Calu3 (cell line): ENCODE measurements around the gene FUOM. TPM values are rescaled to one million over a fixed set of nuclear protein-coding genes. Genes with fewer than 3 reads are reported as not detected.

ENCODE experiments used
- BruUV-seq: library from RNA; stranded (reverse); fragments of 400-500 nt; replicated peaks from 2 replicates; lab custom pipeline; 2021; lab: Mats Ljungman, UMichigan
- CTCF ChIA-PET: fragments of 300-600 bp; sonication (Branson Sonifier 250); formaldehyde crosslinking; loops from one replicate; lab custom pipeline; 2022; ENCODE audit warnings: antibody characterized with exemption; lab: Charles Lee
- DNase-seq: peaks from one replicate; pipeline ENCODE4 v3.0.0; 2022
- H3K27ac Mint-ChIP-seq: one replicate; pipeline ENCODE4 v1.8.0; 2022; ENCODE audit warnings: mixed read lengths; ENCODE audit not compliant: unreplicated experiment
- H3K27me3 Mint-ChIP-seq: one replicate; pipeline ENCODE4 v1.8.0; 2022; ENCODE audit warnings: mixed read lengths; ENCODE audit not compliant: unreplicated experiment
- H3K36me3 Mint-ChIP-seq: one replicate; pipeline ENCODE4 v1.8.0; 2022; ENCODE audit warnings: mild to moderate bottlenecking, moderate library complexity, mixed read lengths; ENCODE audit not compliant: insufficient read depth, unreplicated experiment
- H3K4me1 Mint-ChIP-seq: one replicate; pipeline ENCODE4 v1.8.0; 2022; ENCODE audit warnings: mild to moderate bottlenecking, low read depth, mixed read lengths; ENCODE audit not compliant: unreplicated experiment
- H3K4me3 Mint-ChIP-seq: one replicate; pipeline ENCODE4 v1.8.0; 2022; ENCODE audit warnings: mild to moderate bottlenecking, low read depth, moderate library complexity, mixed read lengths; ENCODE audit not compliant: unreplicated experiment
- H3K9me3 Mint-ChIP-seq: one replicate; pipeline ENCODE4 v1.8.0; 2022; ENCODE audit warnings: low read depth, mixed read lengths; ENCODE audit not compliant: unreplicated experiment
- CTCF ChIP-seq: fragments of 200-600 bp; IDR thresholded peaks from one replicate; pipeline ENCODE4 v1.8.0; 2022; ENCODE audit warnings: antibody characterized with exemption; ENCODE audit not compliant: unreplicated experiment
- intact Hi-C: fragments of 100-400 bp; cut with micrococcal nuclease; formaldehyde crosslinking; loops from one replicate; pipeline ENCODE4 v1.10.0; 2022; ENCODE audit not compliant: unreplicated experiment
- total RNA-seq: library from RNA; stranded (reverse); gene quantifications from 2 replicates; pipeline ENCODE4 v1.2.3, GENCODE V29; 2022

The FUOM gene
- total RNA-seq, 1 experiment from 2014 or later = 11.5 TPM

GRCh38 chr10:133403359-133403758 lies 45.5 kb upstream of the FUOM start:
- Mint-ChIP-seq H3K27me3 (no peaks in the 10 kb centered on the region), H3K4me1 (peaks cover 9% of the 10 kb centered on the region), H3K4me3 (no peak overlapping the region), H3K36me3 (peaks cover 13% of the 10 kb centered on the region), H3K27ac (no peak overlapping the region), H3K9me3 (no peaks in the 10 kb centered on the region)
- no peak for DNase-seq
- CTCF ChIA-PET = no interaction called here
- intact Hi-C loops = no loop called here
- no TSS peak for BruUV-seq
- TF ChIP-seq CTCF = no peak

- TF ChIP-seq CTCF = no peak
- peaks cover 9% of the 10 kb centered on the region for H3K4me1 Mint-ChIP-seq
- H3K4me3 Mint-ChIP-seq = no peak overlapping the region
- no TSS peak for BruUV-seq
- no peaks in the 10 kb centered on the region for H3K9me3 Mint-ChIP-seq
- H3K27me3 Mint-ChIP-seq = no peaks in the 10 kb centered on the region
- no peak for DNase-seq
- intact Hi-C loops = no loop called here
- CTCF ChIA-PET = no interaction called here
- H3K27ac Mint-ChIP-seq = no peak overlapping the region
- H3K36me3 Mint-ChIP-seq = peaks cover 17% of the 10 kb centered on the region
Observed at GRCh38 chr10:133401981-133402725, 44.3 kb upstream of the FUOM start.

GRCh38 chr10:133401500-133401899 lies 43.7 kb upstream of the FUOM start:
- BruUV-seq = no TSS peak
- no peak overlapping the region for H3K27ac Mint-ChIP-seq
- no peak overlapping the region for H3K4me3 Mint-ChIP-seq
- H3K36me3 Mint-ChIP-seq = peaks cover 17% of the 10 kb centered on the region
- no peak for TF ChIP-seq CTCF
- H3K9me3 Mint-ChIP-seq = no peaks in the 10 kb centered on the region
- H3K4me1 Mint-ChIP-seq = peaks cover 9% of the 10 kb centered on the region
- no peak for DNase-seq
- intact Hi-C loops = no loop called here
- CTCF ChIA-PET = no interaction called here
- no peaks in the 10 kb centered on the region for H3K27me3 Mint-ChIP-seq

- no peak overlapping the region for H3K27ac Mint-ChIP-seq
- CTCF ChIA-PET = no interaction called here
- H3K27me3 Mint-ChIP-seq = no peaks in the 10 kb centered on the region
- no TSS peak for BruUV-seq
- no peak overlapping the region for H3K4me3 Mint-ChIP-seq
- intact Hi-C loops = no loop called here
- no peak for TF ChIP-seq CTCF
- H3K9me3 Mint-ChIP-seq = no peaks in the 10 kb centered on the region
- H3K4me1 Mint-ChIP-seq = peaks cover 5% of the 10 kb centered on the region
- peaks cover 17% of the 10 kb centered on the region for H3K36me3 Mint-ChIP-seq
- no peak for DNase-seq
Observed at GRCh38 chr10:133400624-133401424, 43.0 kb upstream of the FUOM start.
